Caco-2 (cell line): ENCODE results near the gene NDST3. TPM values are rescaled to one million over a fixed set of nuclear protein-coding genes. Genes with fewer than 3 reads are reported as not detected.

Source experiments
- BruUV-seq: library from RNA; stranded (reverse); fragments of 400-500 nt; replicated peaks from 2 replicates; lab custom pipeline; 2021; lab: Mats Ljungman, UMichigan
- CTCF ChIA-PET: fragments of 300-600 bp; sonication (Branson Sonifier 250); formaldehyde crosslinking; loops from one replicate; lab custom pipeline; 2022; ENCODE audit warnings: antibody characterized with exemption; lab: Charles Lee
- POLR2A ChIA-PET: fragments of 300-600 bp; sonication (Branson Sonifier 250); formaldehyde crosslinking; loops from one replicate; lab custom pipeline; 2022; ENCODE audit warnings: antibody characterized with exemption; lab: Charles Lee
- DNase-seq, 2 experiments: peaks; one replicate each; pipeline versions ENCODE4 v3.0.0 to v3.0.0-alpha.2; 2020 to 2022
- H3K27me3 ChIP-seq: replicated peaks from 2 replicates; pipeline ENCODE4 v1.6.0; 2011; ENCODE audit warnings: low read length; ENCODE audit not compliant: control insufficient read depth, insufficient read depth
- H3K36me3 ChIP-seq: 2 replicates; pipeline ENCODE4 v1.5.1; 2011; ENCODE audit warnings: low read length; ENCODE audit not compliant: control insufficient read depth, insufficient read depth
- H3K4me1 ChIP-seq: fragments of 250-450 bp; sonication (Bioruptor Pico); 2 replicates; pipeline ENCODE4 v1.5.1; 2020; ENCODE audit warnings: mild to moderate bottlenecking
- H3K4me3 ChIP-seq: 2 replicates; pipeline ENCODE4 v1.5.1; 2011; ENCODE audit warnings: low read depth, mild to moderate bottlenecking, control low read depth, low read length
- H3K9me3 ChIP-seq: fragments of 250-450 bp; sonication (Bioruptor Pico); 2 replicates; pipeline ENCODE4 v1.5.1; 2020; ENCODE audit warnings: mild to moderate bottlenecking, moderate library complexity
- H3K27ac Mint-ChIP-seq: one replicate; pipeline ENCODE4 v1.8.0; 2022; ENCODE audit warnings: mixed read lengths; ENCODE audit not compliant: unreplicated experiment
- H3K27me3 Mint-ChIP-seq: one replicate; pipeline ENCODE4 v1.8.0; 2022; ENCODE audit warnings: mixed read lengths; ENCODE audit not compliant: insufficient read depth, unreplicated experiment
- H3K36me3 Mint-ChIP-seq: one replicate; pipeline ENCODE4 v1.8.0; 2022; ENCODE audit warnings: mild to moderate bottlenecking, mixed read lengths; ENCODE audit not compliant: insufficient read depth, unreplicated experiment
- H3K4me1 Mint-ChIP-seq: one replicate; pipeline ENCODE4 v1.8.0; 2022; ENCODE audit warnings: low read depth, mixed read lengths; ENCODE audit not compliant: unreplicated experiment
- H3K4me3 Mint-ChIP-seq: one replicate; pipeline ENCODE4 v1.8.0; 2022; ENCODE audit warnings: mild to moderate bottlenecking, moderate library complexity, mixed read lengths; ENCODE audit not compliant: unreplicated experiment
- H3K9me3 Mint-ChIP-seq: one replicate; pipeline ENCODE4 v1.8.0; 2022; ENCODE audit warnings: mixed read lengths; ENCODE audit not compliant: unreplicated experiment
- CTCF ChIP-seq, 2 experiments: fragments of 200-600 bp in 1 of 2; IDR thresholded peaks; 1 replicate in 1 of 2; 2 replicates in 1 of 2; pipeline versions ENCODE4 v1.5.1 to v1.8.0; 2011 to 2022; ENCODE audit warnings: antibody characterized with exemption in 1 of 2, control low read depth in 1 of 2, inconsistent platforms in 1 of 2, low read depth in 1 of 2, low read length in 1 of 2, mild to moderate bottlenecking in 1 of 2, moderate library complexity in 1 of 2; ENCODE audit not compliant: insufficient read depth in 1 of 2, severe bottlenecking in 1 of 2, unreplicated experiment in 1 of 2
- intact Hi-C: fragments of 100-400 bp; cut with micrococcal nuclease; formaldehyde crosslinking; loops from one replicate; pipeline ENCODE4 v1.10.0; 2022; ENCODE audit not compliant: unreplicated experiment
- total RNA-seq: library from RNA; stranded (reverse); gene quantifications from 2 replicates; pipeline ENCODE4 v1.2.3, GENCODE V29; 2022

Gene NDST3
- total RNA-seq, 1 experiment from 2014 or later, result not detected

- Histone ChIP-seq H3K27me3 (no peaks in the 10 kb centered on the region), H3K4me3 (no peak overlapping the region), H3K9me3 (no peaks in the 10 kb centered on the region), H3K4me1 (no peaks in the 10 kb centered on the region), H3K36me3 (no peaks in the 10 kb centered on the region)
- H3K27me3 Mint-ChIP-seq, result peaks cover 3% of the 10 kb centered on the region
- ChIA-PET POLR2A (no interaction called here), CTCF (no interaction called here)
- H3K27ac Mint-ChIP-seq, result no peak overlapping the region
- no peak overlapping the region for H3K4me3 Mint-ChIP-seq
- no peaks in the 10 kb centered on the region for H3K9me3 Mint-ChIP-seq
- no peak for TF ChIP-seq CTCF (IDR thresholded peaks at IDR 0.05; ENCODE audit: insufficient read depth in 1 of 2, low read depth in 1 of 2, low read length in 1 of 2, severe bottlenecking in 1 of 2, unreplicated experiment in 1 of 2)
- no peak for DNase-seq
- H3K36me3 Mint-ChIP-seq, result no peaks in the 10 kb centered on the region
- BruUV-seq, result no TSS peak
- no peaks in the 10 kb centered on the region for H3K4me1 Mint-ChIP-seq
- intact Hi-C loops, result no loop called here
Measured at GRCh38 chr4:118085700-118086099, 51.4 kb downstream of the NDST3 start.

GRCh38 chr4:118086344-118086743, 52.1 kb downstream of the NDST3 start:
- intact Hi-C loops, result no loop called here
- no TSS peak for BruUV-seq

GRCh38 chr4:118087366-118087765, 53.1 kb downstream of the NDST3 start:
- Mint-ChIP-seq H3K9me3 (no peaks in the 10 kb centered on the region), H3K4me1 (no peaks in the 10 kb centered on the region), H3K36me3 (no peaks in the 10 kb centered on the region), H3K27ac (no peak overlapping the region), H3K4me3 (no peak overlapping the region), H3K27me3 (peaks cover 3% of the 10 kb centered on the region)
- ChIA-PET POLR2A (no interaction called here), CTCF (no interaction called here)
- no peaks in the 10 kb centered on the region for H3K9me3 ChIP-seq
- no TSS peak for BruUV-seq
- no peaks in the 10 kb centered on the region for H3K27me3 ChIP-seq
- DNase-seq, result no peak
- intact Hi-C loops, result no loop called here
- no peak overlapping the region for H3K4me3 ChIP-seq
- no peak for TF ChIP-seq CTCF (IDR thresholded peaks at IDR 0.05; ENCODE audit: insufficient read depth in 1 of 2, low read depth in 1 of 2, low read length in 1 of 2, severe bottlenecking in 1 of 2, unreplicated experiment in 1 of 2)
- H3K36me3 ChIP-seq, result no peaks in the 10 kb centered on the region
- no peaks in the 10 kb centered on the region for H3K4me1 ChIP-seq

More at GRCh38 chr4:118086344-118086743, 52.1 kb downstream of the NDST3 start:
- Histone ChIP-seq H3K9me3 (no peaks in the 10 kb centered on the region), H3K27me3 (no peaks in the 10 kb centered on the region), H3K36me3 (no peaks in the 10 kb centered on the region), H3K4me1 (no peaks in the 10 kb centered on the region), H3K4me3 (no peak overlapping the region)
- no peak for DNase-seq
- Mint-ChIP-seq H3K27ac (no peak overlapping the region), H3K4me3 (no peak overlapping the region), H3K4me1 (no peaks in the 10 kb centered on the region), H3K27me3 (peaks cover 3% of the 10 kb centered on the region), H3K9me3 (no peaks in the 10 kb centered on the region), H3K36me3 (no peaks in the 10 kb centered on the region)
- TF ChIP-seq CTCF (IDR thresholded peaks at IDR 0.05; ENCODE audit: insufficient read depth in 1 of 2, low read depth in 1 of 2, low read length in 1 of 2, severe bottlenecking in 1 of 2, unreplicated experiment in 1 of 2), result no peak
- ChIA-PET CTCF (no interaction called here), POLR2A (no interaction called here)
